ENCODE data around the gene KIDINS220. TPM values are rescaled to one million over a fixed set of nuclear protein-coding genes. Genes with fewer than 3 reads are reported as not detected.

Gene KIDINS220
- total and polyA plus RNA-seq, 9 of the 15 experiments (the other 6 are each of a cell fraction or from before 2014, with no cell fraction given), result 15.2 to 48.0 (median 34.4) TPM

DNA sequence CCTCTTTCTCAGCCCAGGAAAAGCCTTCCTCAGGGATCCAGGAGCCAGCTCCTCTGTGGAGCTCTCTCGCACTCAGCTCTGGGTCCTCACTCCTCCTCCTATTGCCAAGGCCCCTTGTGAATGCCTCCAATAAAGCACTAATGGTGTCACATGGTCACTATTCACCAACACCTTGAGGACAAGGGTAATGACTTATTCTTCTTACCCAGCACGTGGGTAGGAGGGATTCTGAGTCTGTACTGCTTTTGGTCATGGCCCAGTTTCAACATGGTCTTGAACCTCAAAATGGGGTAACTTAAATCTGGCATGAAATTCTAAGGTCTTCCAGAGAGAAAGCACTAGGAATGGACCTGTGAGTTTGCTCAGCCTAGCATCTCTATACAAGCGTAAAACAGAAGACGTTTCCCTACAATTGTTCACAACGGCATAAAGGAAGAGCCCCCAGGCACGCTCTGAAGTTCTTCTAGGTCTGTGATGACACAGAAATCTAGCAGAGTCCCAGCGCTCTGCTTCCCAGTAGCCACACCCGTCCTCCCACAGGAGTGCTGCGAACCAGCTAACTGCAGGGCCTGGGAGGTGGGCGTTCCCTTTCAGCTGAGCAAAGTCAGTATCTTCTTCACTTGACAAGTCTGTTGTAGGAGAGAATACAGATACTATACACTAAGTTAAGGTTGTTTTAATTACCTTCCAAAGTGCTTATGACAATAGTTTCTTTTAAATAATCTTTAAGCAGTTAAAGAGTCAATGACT lies 14.6 kb upstream of the KIDINS220 start (continued):
- TF ChIP-seq HEY1 (CRISPR knock-in tag; IDR thresholded peaks at IDR 0.05; ENCODE audit: borderline replicate concordance) (no peak), NCOA1 (IDR thresholded peaks at IDR 0.05; ENCODE audit: low read depth) (no peak), ZNF79 (CRISPR knock-in tag; IDR thresholded peaks at IDR 0.05; ENCODE audit: low read depth) (no peak), RBM17 (IDR thresholded peaks at IDR 0.05; ENCODE audit: borderline replicate concordance, low read depth, low read length) (no peak), NR2F6 (CRISPR knock-in tag; IDR thresholded peaks at IDR 0.05) (no peak), KLF10 (CRISPR knock-in tag; IDR thresholded peaks at IDR 0.05) (no peak), EP300 (IDR thresholded peaks at IDR 0.05; ENCODE audit: low read length) (0 out of 2 replicates have a peak, but pooled peaks have one; percentile 8), ZNF77 (CRISPR knock-in tag; IDR thresholded peaks at IDR 0.05) (no peak), HDAC8 (tag; IDR thresholded peaks at IDR 0.05) (no peak), TCF3 (CRISPR knock-in tag; IDR thresholded peaks at IDR 0.05) (peak; percentile 11; the same call in 1 of the 2 replicates), SIN3A (IDR thresholded peaks at IDR 0.05; ENCODE audit: borderline replicate concordance in 2 of 2, control insufficient read depth in 1 of 2, low read depth in 2 of 2, low read length in 2 of 2) (peak in 1 of 2 experiments; percentile 49; a peak in 1 of 4 replicates), MAFK (IDR thresholded peaks at IDR 0.05; ENCODE audit: low read length) (no peak), CTBP1 (IDR thresholded peaks at IDR 0.05; ENCODE audit: borderline replicate concordance) (0 out of 2 replicates have a peak, but pooled peaks have one; percentile 17), XRCC4 (IDR thresholded peaks at IDR 0.05; ENCODE audit: extremely low read depth, insufficient read depth, insufficient read length) (no peak), ARNT (IDR thresholded peaks at IDR 0.05) (no peak), SP2 (IDR thresholded peaks at IDR 0.05; ENCODE audit: extremely low read depth, low read depth, low read length, poor library complexity, severe bottlenecking) (no peak), NFIC (IDR thresholded peaks at IDR 0.05) (no peak), ZNF134 (CRISPR knock-in tag; conservative IDR thresholded peaks at IDR 0.05) (no peak), SREBF2 (CRISPR knock-in tag; IDR thresholded peaks at IDR 0.05) (no peak), ZZZ3 (IDR thresholded peaks at IDR 0.05) (no peak), RBM34 (IDR thresholded peaks at IDR 0.05; ENCODE audit: borderline replicate concordance, insufficient read depth, low read length) (no peak)
- TF ChIP-seq, protein P1, sequence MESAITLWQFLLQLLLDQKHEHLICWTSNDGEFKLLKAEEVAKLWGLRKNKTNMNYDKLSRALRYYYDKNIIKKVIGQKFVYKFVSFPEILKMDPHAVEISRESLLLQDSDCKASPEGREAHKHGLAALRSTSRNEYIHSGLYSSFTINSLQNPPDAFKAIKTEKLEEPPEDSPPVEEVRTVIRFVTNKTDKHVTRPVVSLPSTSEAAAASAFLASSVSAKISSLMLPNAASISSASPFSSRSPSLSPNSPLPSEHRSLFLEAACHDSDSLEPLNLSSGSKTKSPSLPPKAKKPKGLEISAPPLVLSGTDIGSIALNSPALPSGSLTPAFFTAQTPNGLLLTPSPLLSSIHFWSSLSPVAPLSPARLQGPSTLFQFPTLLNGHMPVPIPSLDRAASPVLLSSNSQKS (CRISPR knock-in tag; IDR thresholded peaks at IDR 0.05), result no peak
- TF ChIP-seq, protein P2, sequence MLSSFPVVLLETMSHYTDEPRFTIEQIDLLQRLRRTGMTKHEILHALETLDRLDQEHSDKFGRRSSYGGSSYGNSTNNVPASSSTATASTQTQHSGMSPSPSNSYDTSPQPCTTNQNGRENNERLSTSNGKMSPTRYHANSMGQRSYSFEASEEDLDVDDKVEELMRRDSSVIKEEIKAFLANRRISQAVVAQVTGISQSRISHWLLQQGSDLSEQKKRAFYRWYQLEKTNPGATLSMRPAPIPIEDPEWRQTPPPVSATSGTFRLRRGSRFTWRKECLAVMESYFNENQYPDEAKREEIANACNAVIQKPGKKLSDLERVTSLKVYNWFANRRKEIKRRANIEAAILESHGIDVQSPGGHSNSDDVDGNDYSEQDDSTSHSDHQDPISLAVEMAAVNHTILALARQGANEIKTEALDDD (IDR thresholded peaks at IDR 0.05), result peak; percentile 73

Measured in K562 (cell line).